Prostate gland (tissue), 2 donors: ENCODE results near the gene SNUPN.

Experiments
- CTCF ChIP-seq, 4 experiments: fragments of 200-600 bp in 2 of 4; fragments of 450-650 bp in 2 of 4; sonication (generic) in 2 of 4; IDR thresholded peaks; 1 replicate in 3 of 4; 2 replicates in 1 of 4; pipeline ENCODE4 v1.5.1; 2016 to 2019; ENCODE audit warnings: antibody characterized with exemption in 4 of 4, mild to moderate bottlenecking in 2 of 4, moderate library complexity in 2 of 4
- POLR2A ChIP-seq: fragments of 450-650 bp; IDR thresholded peaks from one replicate; pipeline ENCODE4 v1.6.1; 2016; ENCODE audit warnings: antibody characterized with exemption, mild to moderate bottlenecking
- POLR2AphosphoS5 ChIP-seq: sonication (generic); formaldehyde crosslinking; IDR thresholded peaks from one replicate; pipeline ENCODE4 v1.6.1; 2017; ENCODE audit warnings: antibody characterized with exemption

DNA sequence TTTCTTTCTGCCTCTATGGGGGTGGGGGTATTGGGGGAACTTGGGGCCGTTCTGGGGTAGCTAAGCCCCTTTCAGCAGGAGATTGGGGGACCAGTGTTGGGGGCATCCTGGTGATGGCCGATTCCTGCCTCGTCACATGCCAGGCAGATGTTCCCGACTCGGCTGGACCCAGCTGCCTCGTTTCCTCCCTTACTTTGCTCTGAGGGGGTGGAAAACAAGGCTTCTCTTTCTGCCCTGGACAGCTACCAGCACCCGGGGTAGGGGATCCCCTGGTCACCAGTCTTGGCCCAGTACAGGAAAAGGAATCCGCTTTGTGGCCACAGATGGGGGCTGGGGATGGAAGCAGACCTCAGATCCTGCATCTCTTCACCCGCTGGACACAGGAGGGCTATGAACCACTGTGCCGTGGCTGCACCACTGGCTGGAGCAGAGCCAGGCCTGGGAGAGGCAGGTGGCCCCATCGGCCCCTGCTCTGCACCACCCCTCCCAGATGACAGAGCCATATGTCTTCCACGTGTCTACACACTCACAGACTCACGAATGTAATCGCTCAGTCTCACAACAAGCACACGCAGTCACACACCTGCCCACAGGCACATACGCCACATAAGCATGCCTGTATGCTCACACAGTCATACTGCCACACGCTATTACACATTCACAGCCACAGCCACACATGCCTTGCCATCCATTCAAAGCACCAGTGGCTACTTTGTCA is 34.6 kb upstream of the SNUPN start:
- TF ChIP-seq POLR2A (no peak), POLR2AphosphoS5 (no peak), CTCF (IDR thresholded peaks at IDR 0.05) (no peak)
